HG02642 (cell line): Measurements from ENCODE around the gene CSGALNACT2.
"Not testable (repeated sequence)": the region's sequence is repeated elsewhere in the genome, so short reads cannot be mapped to it uniquely, and the experiment has no call there.

ENCODE experiments used
- ATAC-seq: cut with Tn5 transposase; IDR thresholded peaks from one replicate; pipeline ENCODE4 v1.9.1; 2021; ENCODE audit warnings: mild to moderate bottlenecking; ENCODE audit not compliant: unreplicated experiment, poor library complexity

The CSGALNACT2 gene

GRCh38 chr10:43138021-43138756, at the start of gene CSGALNACT2:
TSS of gene CSGALNACT2 (plus strand) at chr10:43138445. CDS start at chr10:43155150, 16,705 bp downstream.
- peak; percentile 76 for ATAC-seq

- ATAC-seq, result no peak
These were observed 48.7 kb upstream of the CSGALNACT2 start for GRCh38 chr10:43089519-43089918.

- no peak for ATAC-seq
These were observed 48.1 kb upstream of the CSGALNACT2 start for GRCh38 chr10:43090188-43090587.

- ATAC-seq, result no peak
These were observed 47.6 kb upstream of the CSGALNACT2 start for GRCh38 chr10:43090664-43091063.

- ATAC-seq, result no peak
These were observed 46.4 kb upstream of the CSGALNACT2 start for GRCh38 chr10:43091846-43092245.

GRCh38 chr10:43093423-43094076, 44.7 kb upstream of the CSGALNACT2 start:
- ATAC-seq, result no peak

- ATAC-seq, result no peak
These were observed 44.2 kb upstream of the CSGALNACT2 start for GRCh38 chr10:43094085-43094484.

GRCh38 chr10:43099339-43099738, 38.9 kb upstream of the CSGALNACT2 start:
- not testable (repeated sequence) for ATAC-seq

GRCh38 chr10:43099928-43100327, 38.3 kb upstream of the CSGALNACT2 start:
- ATAC-seq, result no peak

GRCh38 chr10:43100366-43100765, 37.9 kb upstream of the CSGALNACT2 start:
- ATAC-seq, result no peak

- no peak for ATAC-seq
These were observed 36.0 kb upstream of the CSGALNACT2 start for GRCh38 chr10:43102063-43102828.

- ATAC-seq, result peak; percentile 87
These were observed 32.9 kb upstream of the CSGALNACT2 start for GRCh38 chr10:43105102-43105955.

- ATAC-seq, result no peak
These were observed 32.4 kb upstream of the CSGALNACT2 start for GRCh38 chr10:43105956-43106229.

GRCh38 chr10:43106256-43107091, 31.8 kb upstream of the CSGALNACT2 start:
- ATAC-seq, result no peak

- ATAC-seq, result no peak
These were observed 29.3 kb upstream of the CSGALNACT2 start for GRCh38 chr10:43108951-43109350.

GRCh38 chr10:43109671-43110249, 28.5 kb upstream of the CSGALNACT2 start:
- ATAC-seq, result no peak

GRCh38 chr10:43110338-43111071, 27.7 kb upstream of the CSGALNACT2 start:
- peak; percentile 66 for ATAC-seq

GRCh38 chr10:43111101-43111500, 27.1 kb upstream of the CSGALNACT2 start:
- ATAC-seq, result no peak
